Osteoblast (primary cell): ENCODE measurements around the gene RPS10. TPM values are rescaled to one million over a fixed set of nuclear protein-coding genes. Genes with fewer than 3 reads are reported as not detected.

Source experiments
- DNase-seq: peaks from one replicate; pipeline ENCODE4 v3.0.0; 2011; ENCODE audit warnings: low spot score, mixed read lengths; ENCODE audit not compliant: insufficient read length; ENCODE audit errors: missing footprints
- H2AFZ ChIP-seq: 2 replicates; pipeline ENCODE4 v1.6.0; 2011; ENCODE audit warnings: mild to moderate bottlenecking, low read length
- H3K27ac ChIP-seq: 2 replicates; pipeline ENCODE4 v1.5.1; 2011; ENCODE audit warnings: mild to moderate bottlenecking, low read depth, low read length, moderate library complexity
- H3K27me3 ChIP-seq: 2 replicates; pipeline ENCODE4 v1.6.0; 2012; ENCODE audit warnings: mild to moderate bottlenecking, control low read depth, inconsistent platforms, low read length, moderate library complexity; ENCODE audit not compliant: insufficient read depth
- H3K36me3 ChIP-seq: 2 replicates; pipeline ENCODE4 v1.5.1; 2011; ENCODE audit warnings: mild to moderate bottlenecking, low read length, control low read depth, moderate library complexity; ENCODE audit not compliant: insufficient read depth
- H3K4me1 ChIP-seq: 2 replicates; pipeline ENCODE4 v1.5.1; 2011; ENCODE audit warnings: mild to moderate bottlenecking, low read length, control low read depth, moderate library complexity; ENCODE audit not compliant: insufficient read depth
- H3K4me2 ChIP-seq: 2 replicates; pipeline ENCODE4 v1.6.0; 2011; ENCODE audit warnings: mild to moderate bottlenecking, low read length; ENCODE audit not compliant: insufficient read depth
- H3K4me3 ChIP-seq: fragments of 200-600 bp; sonication (generic); 3 replicates; pipeline ENCODE4 v1.5.1; 2012; ENCODE audit warnings: mild to moderate bottlenecking, low read length, inconsistent platforms; ENCODE audit not compliant: insufficient read depth
- H3K79me2 ChIP-seq: 2 replicates; pipeline ENCODE4 v1.6.0; 2012; ENCODE audit warnings: mild to moderate bottlenecking, low read length, control low read depth, inconsistent platforms; ENCODE audit not compliant: insufficient read depth
- H3K9me3 ChIP-seq: 2 replicates; pipeline ENCODE4 v1.5.1; 2011; ENCODE audit warnings: low read depth, low read length, control low read depth
- H4K20me1 ChIP-seq: 2 replicates; pipeline ENCODE4 v1.6.0; 2012; ENCODE audit warnings: mild to moderate bottlenecking, low read length, control low read depth; ENCODE audit not compliant: insufficient read depth
- CTCF ChIP-seq: IDR thresholded peaks from 2 replicates; pipeline ENCODE4 v1.5.1; 2011; ENCODE audit warnings: mild to moderate bottlenecking, low read depth, low read length, moderate library complexity; ENCODE audit errors: extremely low read depth
- total RNA-seq: library from RNA; depleted of rRNA; stranded (reverse); fragments of >200 nt; gene quantifications from 2 replicates; pipeline ENCODE4 v1.2.3, GENCODE V29; 2012

Gene RPS10
- total RNA-seq, 1 donor = 2,228 TPM

GRCh38 chr6:34447910-34448309, 22.0 kb upstream of the RPS10 start:
- no peak for DNase-seq
- no peak overlapping the region for H2AFZ ChIP-seq
- no peaks in the 10 kb centered on the region for H3K36me3 ChIP-seq
- H3K4me2 ChIP-seq = no peak overlapping the region
- H3K4me1 ChIP-seq = no peaks in the 10 kb centered on the region
- no peaks in the 10 kb centered on the region for H4K20me1 ChIP-seq
- H3K4me3 ChIP-seq = no peak overlapping the region
- H3K27ac ChIP-seq = no peak overlapping the region
- no peaks in the 10 kb centered on the region for H3K9me3 ChIP-seq
- H3K79me2 ChIP-seq = no peaks in the 10 kb centered on the region
- no peak for TF ChIP-seq CTCF
- H3K27me3 ChIP-seq = peaks cover 5% of the 10 kb centered on the region

GRCh38 chr6:34447386-34447785, 21.5 kb upstream of the RPS10 start:
- Histone ChIP-seq H3K4me3 (no peak overlapping the region), H3K27ac (no peak overlapping the region), H2AFZ (no peak overlapping the region), H3K4me2 (no peak overlapping the region), H3K9me3 (no peaks in the 10 kb centered on the region), H3K4me1 (no peaks in the 10 kb centered on the region), H3K27me3 (peaks cover 5% of the 10 kb centered on the region), H3K36me3 (no peaks in the 10 kb centered on the region), H4K20me1 (no peaks in the 10 kb centered on the region), H3K79me2 (no peaks in the 10 kb centered on the region)
- peak; percentile 78 for DNase-seq
- no peak for TF ChIP-seq CTCF

- Histone ChIP-seq H3K36me3 (no peaks in the 10 kb centered on the region), H3K4me2 (no peak overlapping the region), H3K4me1 (no peaks in the 10 kb centered on the region), H3K9me3 (no peaks in the 10 kb centered on the region), H4K20me1 (no peaks in the 10 kb centered on the region), H3K79me2 (no peaks in the 10 kb centered on the region), H3K27ac (no peak overlapping the region), H3K4me3 (no peak overlapping the region), H2AFZ (no peak overlapping the region), H3K27me3 (peaks cover 5% of the 10 kb centered on the region)
- DNase-seq = peak; percentile 41
- TF ChIP-seq CTCF = no peak
Observed at GRCh38 chr6:34445313-34445860, 19.5 kb upstream of the RPS10 start.

- TF ChIP-seq CTCF = no peak
- no peaks in the 10 kb centered on the region for H3K9me3 ChIP-seq
- no peak overlapping the region for H2AFZ ChIP-seq
- H4K20me1 ChIP-seq = no peaks in the 10 kb centered on the region
- peaks cover 3% of the 10 kb centered on the region for H3K27me3 ChIP-seq
- no peaks in the 10 kb centered on the region for H3K36me3 ChIP-seq
- no peaks in the 10 kb centered on the region for H3K4me1 ChIP-seq
- no peaks in the 10 kb centered on the region for H3K79me2 ChIP-seq
- H3K27ac ChIP-seq = no peak overlapping the region
- H3K4me3 ChIP-seq = no peak overlapping the region
- no peak overlapping the region for H3K4me2 ChIP-seq
- no peak for DNase-seq
Observed at GRCh38 chr6:34441526-34441925, 15.7 kb upstream of the RPS10 start.
